Endometrium (tissue), 2 donors: ENCODE results near the gene TGFBR1.

ENCODE experiments used
- FAIRE-seq: peaks from 2 replicates; lab custom pipeline; 2012; peaks lifted over from hg19 to GRCh38; lab: Jason Lieb, UNC
- donor health status: control.
- donor health status: control.

TGFBR1 gene

GRCh38 chr9:99171225-99172123 lies 66.6 kb downstream of the TGFBR1 start:
- no peak for FAIRE-seq

GRCh38 chr9:99172124-99173091 lies 67.5 kb downstream of the TGFBR1 start:
- no peak for FAIRE-seq

DNA sequence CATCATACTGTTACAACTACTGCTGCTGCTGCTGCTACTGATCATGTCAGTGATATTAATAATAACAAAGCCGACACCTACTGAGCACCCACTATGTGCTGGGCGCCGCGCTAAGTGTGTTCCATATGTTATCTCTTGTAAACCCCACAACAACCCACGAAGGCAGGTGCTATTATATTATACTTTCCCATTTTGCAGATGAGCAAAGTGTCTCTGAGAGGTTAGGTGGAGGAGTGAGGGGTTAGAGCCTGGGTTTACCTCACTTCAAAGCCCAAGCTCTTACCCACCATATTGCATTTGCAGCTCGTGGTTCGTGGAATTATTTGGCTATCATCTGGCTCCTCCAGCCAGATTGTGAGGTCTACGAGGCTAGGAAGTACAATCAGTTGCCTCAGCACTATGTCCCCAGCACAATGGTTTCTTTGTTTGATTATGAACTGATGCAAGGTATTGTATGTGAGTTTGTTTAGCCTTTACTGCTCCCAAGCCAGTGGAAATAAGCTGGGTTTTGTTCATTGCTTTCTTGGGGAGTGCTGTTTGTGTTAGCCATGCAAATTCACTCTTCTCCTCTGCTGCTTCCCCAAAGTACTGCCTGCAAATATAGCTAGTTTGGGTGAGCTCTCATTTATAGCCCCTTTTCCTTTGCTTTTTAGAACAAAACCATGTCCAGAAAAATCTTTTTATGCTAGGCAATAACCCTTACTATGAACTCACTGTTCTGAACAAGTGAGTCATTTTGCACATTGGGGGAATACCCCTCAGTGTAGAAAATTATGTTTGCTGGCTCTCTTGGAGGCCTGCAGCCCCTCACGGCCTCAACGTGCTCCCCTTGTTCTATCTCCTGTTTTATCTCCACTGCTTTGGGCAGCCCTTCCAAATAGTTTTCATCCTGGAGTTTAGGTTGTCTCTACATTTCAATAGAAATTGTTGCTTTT lies 68.9 kb downstream of the TGFBR1 start:
- FAIRE-seq, result no peak

DNA sequence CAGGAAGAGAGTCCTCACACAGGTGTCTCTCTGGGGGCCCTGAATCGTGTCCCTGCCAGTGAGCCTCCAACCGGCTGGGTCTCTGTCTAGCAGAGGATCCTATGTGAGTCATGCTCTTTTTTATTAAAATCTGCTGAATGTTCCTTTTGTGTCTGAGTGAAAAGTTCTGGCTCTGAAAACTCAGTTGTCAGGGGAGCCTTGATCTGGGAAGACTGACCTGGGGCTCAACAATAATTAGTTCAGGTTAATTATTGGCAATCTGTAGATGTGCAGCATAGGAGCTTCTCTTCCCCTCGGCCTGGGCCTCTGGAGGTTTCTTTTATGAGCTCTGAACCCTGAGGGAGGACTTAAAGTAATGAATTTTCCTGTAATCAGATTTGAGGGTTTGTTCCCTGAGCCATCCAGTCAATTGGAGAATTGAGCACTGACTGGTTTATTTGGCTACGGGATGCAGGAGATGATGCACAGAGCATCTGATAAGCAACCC lies 71.7 kb downstream of the TGFBR1 start:
- no peak for FAIRE-seq

- FAIRE-seq, result no peak
These were observed 72.9 kb downstream of the TGFBR1 start for GRCh38 chr9:99177576-99178366.

DNA sequence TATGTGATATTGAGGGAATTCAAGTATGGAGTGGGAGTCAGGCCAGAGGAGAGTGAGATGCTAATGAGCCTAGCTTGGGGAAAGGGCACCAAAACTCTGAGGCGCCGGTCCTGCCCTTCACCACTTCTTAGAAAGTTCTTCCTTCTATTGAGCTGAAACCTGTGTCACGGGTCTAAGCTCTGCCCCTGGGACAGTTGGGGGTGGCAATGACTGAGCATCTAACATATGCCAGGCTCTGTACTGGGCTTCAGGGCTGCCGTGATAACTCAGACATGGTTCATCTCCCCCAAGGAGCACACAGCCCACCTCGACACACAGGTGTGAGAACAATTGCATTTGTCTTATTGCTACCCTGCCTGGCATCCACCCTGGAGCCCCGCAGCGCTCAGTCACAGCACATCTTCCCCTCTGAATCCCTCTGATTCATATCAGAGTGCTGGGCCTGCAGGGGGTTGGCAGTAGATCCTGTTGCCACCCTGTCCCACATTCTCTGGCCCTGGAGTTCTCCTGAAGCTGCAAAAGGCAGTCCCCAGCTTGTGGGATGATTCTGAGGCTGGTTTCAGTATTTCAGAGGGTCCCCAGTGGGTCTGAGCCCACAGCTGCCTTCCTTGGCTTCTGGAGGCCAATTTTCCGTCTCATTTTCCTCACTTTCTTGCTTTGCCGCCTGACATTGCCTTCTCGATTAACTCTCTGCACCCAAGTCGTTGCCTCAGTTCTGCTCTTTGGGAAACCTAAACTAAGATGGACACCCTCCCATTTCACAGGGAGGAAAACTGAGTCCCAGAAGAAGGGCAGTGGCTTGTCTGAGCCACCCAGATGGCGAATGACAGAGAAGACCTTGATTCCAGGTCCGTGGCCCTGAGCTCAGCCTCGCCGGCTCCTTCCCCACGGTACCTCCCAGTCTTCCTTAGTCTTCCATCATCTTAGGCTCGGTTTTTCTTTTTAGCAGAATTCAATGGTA lies 74.3 kb downstream of the TGFBR1 start:
- FAIRE-seq, result no peak

GRCh38 chr9:99180199-99180598 lies 75.3 kb downstream of the TGFBR1 start:
- no peak for FAIRE-seq

GRCh38 chr9:99180662-99181061 lies 75.7 kb downstream of the TGFBR1 start:
- FAIRE-seq, result no peak

DNA sequence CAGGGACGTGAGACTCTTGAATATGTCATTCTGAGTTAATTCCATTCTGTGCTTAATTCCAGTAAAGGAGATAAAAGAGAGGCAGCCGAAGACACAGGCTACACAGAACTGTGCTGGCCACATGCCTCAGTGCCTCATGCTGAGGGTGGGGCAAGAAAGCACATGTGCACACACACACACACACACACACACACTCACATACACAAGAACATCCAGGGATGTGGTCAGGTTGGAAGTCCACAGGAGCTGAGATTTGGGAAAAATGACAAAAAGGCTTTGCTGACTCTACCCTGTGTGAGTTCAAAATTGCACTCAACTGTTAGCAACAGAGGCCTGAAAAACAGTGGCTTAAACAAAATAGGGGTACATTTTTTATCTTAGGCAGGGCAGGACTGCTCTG lies 76.3 kb downstream of the TGFBR1 start:
- no peak for FAIRE-seq

- FAIRE-seq, result no peak
These were observed 76.7 kb downstream of the TGFBR1 start for GRCh38 chr9:99181621-99182020.

DNA sequence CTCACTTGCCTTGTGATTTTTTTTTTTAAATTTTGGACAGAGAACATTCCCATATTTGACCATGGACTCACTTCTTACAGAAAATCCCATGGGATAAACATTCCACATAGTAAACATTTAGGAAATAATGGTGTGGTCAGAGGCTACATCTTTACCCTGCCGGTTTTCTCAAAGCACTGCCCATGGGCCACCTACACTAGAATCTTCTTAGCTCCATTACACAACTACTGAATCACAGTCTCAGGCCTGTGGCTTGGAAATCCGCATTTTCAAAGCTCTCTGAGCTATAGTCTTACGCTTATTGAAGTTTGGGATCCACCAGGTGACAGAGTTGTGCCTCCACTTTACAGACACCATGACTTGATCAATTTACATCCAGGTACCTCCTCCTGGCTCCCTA lies 77.4 kb downstream of the TGFBR1 start:
- no peak for FAIRE-seq

- no peak for FAIRE-seq
These were observed 78.7 kb downstream of the TGFBR1 start for GRCh38 chr9:99183616-99184015.

DNA sequence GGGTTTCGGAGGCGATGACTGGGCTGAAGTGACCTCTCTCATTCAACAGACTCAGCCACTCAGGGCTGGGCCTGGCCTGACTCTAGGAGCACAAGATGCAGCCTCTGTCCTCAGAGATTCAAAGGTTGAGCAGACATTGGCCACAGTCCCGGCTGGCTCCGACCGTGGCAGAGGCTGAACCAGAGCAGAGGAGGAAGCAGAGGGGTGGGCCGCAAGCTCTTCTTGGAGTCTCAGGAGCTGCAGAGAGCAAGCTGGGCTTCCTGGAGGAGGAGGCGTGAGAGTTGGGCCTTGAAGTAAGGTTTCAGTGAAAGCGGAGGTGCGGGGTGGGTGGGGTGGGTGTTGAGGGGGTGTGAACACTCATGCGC lies 79.2 kb downstream of the TGFBR1 start:
- FAIRE-seq, result no peak

GRCh38 chr9:99184475-99185347 lies 79.8 kb downstream of the TGFBR1 start:
- no peak for FAIRE-seq

DNA sequence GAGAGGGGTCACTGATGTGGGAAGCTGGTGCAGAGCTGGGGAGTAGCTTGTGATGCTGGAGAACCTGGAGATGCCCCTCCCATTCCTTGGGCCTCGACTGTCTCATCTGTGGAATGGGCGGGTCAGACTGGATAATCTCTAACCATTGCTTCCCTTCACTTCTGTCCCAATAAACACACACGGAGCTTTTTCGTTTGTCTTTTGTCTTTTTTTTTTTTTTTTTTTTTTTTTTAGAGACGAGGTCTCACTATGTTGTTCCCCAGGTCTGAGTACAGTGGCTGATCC lies 80.4 kb downstream of the TGFBR1 start:
- no peak for FAIRE-seq

GRCh38 chr9:99185934-99186333 lies 81.0 kb downstream of the TGFBR1 start:
- FAIRE-seq, result no peak

GRCh38 chr9:99187311-99187710 lies 82.4 kb downstream of the TGFBR1 start:
- no peak for FAIRE-seq

- FAIRE-seq, result no peak
These were observed 84.3 kb downstream of the TGFBR1 start for GRCh38 chr9:99189186-99189585.
